ENCODE data around the gene GUSB. TPM values are rescaled to one million over a fixed set of nuclear protein-coding genes. Genes with fewer than 3 reads are reported as not detected.

The GUSB gene
- total and polyA plus RNA-seq, 4 donors: 45.2 to 94.7 (median 53.0) TPM

GRCh38 chr7:65937296-65937695 lies 44.7 kb downstream of the GUSB start:
- H3K4me1 ChIP-seq (ENCODE audit: control insufficient read depth in 4 of 4, insufficient read depth in 4 of 4, low read length in 3 of 4): no peaks in the 10 kb centered on the region
- peaks cover 0 to 2% (median 0%) of the 10 kb centered on the region in 4 donors for H3K36me3 ChIP-seq (ENCODE audit: control insufficient read depth in 4 of 4, insufficient read depth in 3 of 4, low read depth in 1 of 4, low read length in 3 of 4)
- H3K27me3 ChIP-seq (ENCODE audit: control insufficient read depth in 4 of 4, insufficient read depth in 4 of 4, low read length in 3 of 4): no peaks in the 10 kb centered on the region
- H3K9me3 ChIP-seq (ENCODE audit: control insufficient read depth in 4 of 4, low read length in 3 of 4): no peaks in the 10 kb centered on the region
- no peak overlapping the region for H3K9ac ChIP-seq (ENCODE audit: low read depth in 1 of 2, low read length in 2 of 2)
- TF ChIP-seq RAD21 (IDR thresholded peaks at IDR 0.05) (no peak), YY1 (IDR thresholded peaks at IDR 0.05) (no peak), NR2F2 (IDR thresholded peaks at IDR 0.05) (no peak)
- TF ChIP-seq, protein P1, sequence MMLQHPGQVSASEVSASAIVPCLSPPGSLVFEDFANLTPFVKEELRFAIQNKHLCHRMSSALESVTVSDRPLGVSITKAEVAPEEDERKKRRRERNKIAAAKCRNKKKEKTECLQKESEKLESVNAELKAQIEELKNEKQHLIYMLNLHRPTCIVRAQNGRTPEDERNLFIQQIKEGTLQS (IDR thresholded peaks at IDR 0.05): no peak
- TF ChIP-seq, protein P2, sequence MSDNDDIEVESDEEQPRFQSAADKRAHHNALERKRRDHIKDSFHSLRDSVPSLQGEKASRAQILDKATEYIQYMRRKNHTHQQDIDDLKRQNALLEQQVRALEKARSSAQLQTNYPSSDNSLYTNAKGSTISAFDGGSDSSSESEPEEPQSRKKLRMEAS (IDR thresholded peaks at IDR 0.05): no peak
- H3K27ac ChIP-seq (ENCODE audit: low read depth in 1 of 2, low read length in 2 of 2): no peak overlapping the region
- WGBS: 97% methylated on average over 2 of the region's 2 CpGs
- no peak overlapping the region for H3K4me3 ChIP-seq (ENCODE audit: low read depth in 1 of 3, low read length in 3 of 3)
- DNase-seq (ENCODE audit: low spot score): no peak

DNA sequence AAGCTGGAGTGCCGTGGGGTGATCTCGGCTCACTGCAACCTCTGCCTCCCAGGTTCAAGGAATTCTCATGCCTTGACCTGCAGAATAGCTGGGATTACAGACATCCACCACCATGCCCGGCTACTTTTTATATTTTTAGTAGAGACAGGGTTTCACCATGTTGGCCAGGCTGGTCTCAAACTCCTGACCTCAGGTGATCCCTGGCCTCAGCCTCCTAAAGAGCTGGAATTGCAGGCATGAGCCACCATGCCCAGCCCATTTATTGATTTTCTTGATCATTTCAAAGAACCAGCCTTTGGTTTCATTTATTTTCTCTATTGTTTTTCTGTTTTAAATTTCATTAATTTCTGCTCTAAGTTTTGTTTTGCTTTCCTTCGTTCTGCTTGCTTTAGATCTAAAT lies 50.3 kb downstream of the GUSB start:
- Histone ChIP-seq H3K4me1 (ENCODE audit: control insufficient read depth in 4 of 4, insufficient read depth in 4 of 4, low read length in 3 of 4) (peaks cover 0 to 6% (median 3%) of the 10 kb centered on the region in 4 donors), H3K36me3 (ENCODE audit: control insufficient read depth in 4 of 4, insufficient read depth in 3 of 4, low read depth in 1 of 4, low read length in 3 of 4) (no peaks in the 10 kb centered on the region), H3K4me3 (ENCODE audit: low read depth in 1 of 3, low read length in 3 of 3) (no peak overlapping the region), H3K27ac (ENCODE audit: low read depth in 1 of 2, low read length in 2 of 2) (peak overlapping the region in 1 of 2 donors; percentile 50), H3K9ac (ENCODE audit: low read depth in 1 of 2, low read length in 2 of 2) (no peak overlapping the region), H3K27me3 (ENCODE audit: control insufficient read depth in 4 of 4, insufficient read depth in 4 of 4, low read length in 3 of 4) (no peaks in the 10 kb centered on the region), H3K9me3 (ENCODE audit: control insufficient read depth in 4 of 4, low read length in 3 of 4) (no peaks in the 10 kb centered on the region)
- TF ChIP-seq YY1 (IDR thresholded peaks at IDR 0.05) (peak; percentile 34), NR2F2 (IDR thresholded peaks at IDR 0.05) (peak; percentile 21), TAF1 (conservative IDR thresholded peaks at IDR 0.05) (no peak), JUND (IDR thresholded peaks at IDR 0.05) (no peak), RXRA (IDR thresholded peaks at IDR 0.05) (peak; percentile 63 to 88), HNF4A (conservative IDR thresholded peaks at IDR 0.05) (peak; percentile 10 to 41), SP1 (IDR thresholded peaks at IDR 0.05) (peak; percentile 32), GABPA (IDR thresholded peaks at IDR 0.05 in 1 of 2, conservative IDR thresholded peaks at IDR 0.05 in 1 of 2) (no peak), FOXA1 (IDR thresholded peaks at IDR 0.05) (no peak), RAD21 (IDR thresholded peaks at IDR 0.05) (peak in 1 of 2 donors; percentile 46)
- TF ChIP-seq, protein P2 (IDR thresholded peaks at IDR 0.05): no peak
- TF ChIP-seq, protein P1 (IDR thresholded peaks at IDR 0.05): no peak
- DNase-seq (ENCODE audit: low spot score): no peak
- 56% methylated on average over 4 of the region's 4 CpGs for WGBS

- Histone ChIP-seq H3K4me1 (ENCODE audit: control insufficient read depth in 4 of 4, insufficient read depth in 4 of 4, low read length in 3 of 4) (peaks cover 0 to 9% (median 3%) of the 10 kb centered on the region in 4 donors), H3K9ac (ENCODE audit: low read depth in 1 of 2, low read length in 2 of 2) (no peak overlapping the region), H3K36me3 (ENCODE audit: control insufficient read depth in 4 of 4, insufficient read depth in 3 of 4, low read depth in 1 of 4, low read length in 3 of 4) (no peaks in the 10 kb centered on the region), H3K9me3 (ENCODE audit: control insufficient read depth in 4 of 4, low read length in 3 of 4) (no peaks in the 10 kb centered on the region), H3K4me3 (ENCODE audit: low read depth in 1 of 3, low read length in 3 of 3) (no peak overlapping the region), H3K27me3 (ENCODE audit: control insufficient read depth in 4 of 4, insufficient read depth in 4 of 4, low read length in 3 of 4) (no peaks in the 10 kb centered on the region), H3K27ac (ENCODE audit: low read depth in 1 of 2, low read length in 2 of 2) (no peak overlapping the region)
- 72% methylated on average over 6 of the region's 6 CpGs for WGBS
- peak; percentile 58 for DNase-seq (ENCODE audit: low spot score)
- TF ChIP-seq YY1 (IDR thresholded peaks at IDR 0.05): no peak
- TF ChIP-seq ZBTB33 (IDR thresholded peaks at IDR 0.05): no peak
- TF ChIP-seq, protein P3, sequence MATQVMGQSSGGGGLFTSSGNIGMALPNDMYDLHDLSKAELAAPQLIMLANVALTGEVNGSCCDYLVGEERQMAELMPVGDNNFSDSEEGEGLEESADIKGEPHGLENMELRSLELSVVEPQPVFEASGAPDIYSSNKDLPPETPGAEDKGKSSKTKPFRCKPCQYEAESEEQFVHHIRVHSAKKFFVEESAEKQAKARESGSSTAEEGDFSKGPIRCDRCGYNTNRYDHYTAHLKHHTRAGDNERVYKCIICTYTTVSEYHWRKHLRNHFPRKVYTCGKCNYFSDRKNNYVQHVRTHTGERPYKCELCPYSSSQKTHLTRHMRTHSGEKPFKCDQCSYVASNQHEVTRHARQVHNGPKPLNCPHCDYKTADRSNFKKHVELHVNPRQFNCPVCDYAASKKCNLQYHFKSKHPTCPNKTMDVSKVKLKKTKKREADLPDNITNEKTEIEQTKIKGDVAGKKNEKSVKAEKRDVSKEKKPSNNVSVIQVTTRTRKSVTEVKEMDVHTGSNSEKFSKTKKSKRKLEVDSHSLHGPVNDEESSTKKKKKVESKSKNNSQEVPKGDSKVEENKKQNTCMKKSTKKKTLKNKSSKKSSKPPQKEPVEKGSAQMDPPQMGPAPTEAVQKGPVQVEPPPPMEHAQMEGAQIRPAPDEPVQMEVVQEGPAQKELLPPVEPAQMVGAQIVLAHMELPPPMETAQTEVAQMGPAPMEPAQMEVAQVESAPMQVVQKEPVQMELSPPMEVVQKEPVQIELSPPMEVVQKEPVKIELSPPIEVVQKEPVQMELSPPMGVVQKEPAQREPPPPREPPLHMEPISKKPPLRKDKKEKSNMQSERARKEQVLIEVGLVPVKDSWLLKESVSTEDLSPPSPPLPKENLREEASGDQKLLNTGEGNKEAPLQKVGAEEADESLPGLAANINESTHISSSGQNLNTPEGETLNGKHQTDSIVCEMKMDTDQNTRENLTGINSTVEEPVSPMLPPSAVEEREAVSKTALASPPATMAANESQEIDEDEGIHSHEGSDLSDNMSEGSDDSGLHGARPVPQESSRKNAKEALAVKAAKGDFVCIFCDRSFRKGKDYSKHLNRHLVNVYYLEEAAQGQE (IDR thresholded peaks at IDR 0.05): no peak
- no peak for TF ChIP-seq FOXA2 (IDR thresholded peaks at IDR 0.05)
- TF ChIP-seq SP1 (IDR thresholded peaks at IDR 0.05): no peak
- TF ChIP-seq NR2F2 (IDR thresholded peaks at IDR 0.05): no peak
- no peak for TF ChIP-seq JUND (IDR thresholded peaks at IDR 0.05)
- TF ChIP-seq GABPA (IDR thresholded peaks at IDR 0.05 in 1 of 2, conservative IDR thresholded peaks at IDR 0.05 in 1 of 2): no peak
- TF ChIP-seq HNF4A (conservative IDR thresholded peaks at IDR 0.05): no peak
- TF ChIP-seq FOXA1 (IDR thresholded peaks at IDR 0.05): no peak
- no peak for TF ChIP-seq HNF4G (IDR thresholded peaks at IDR 0.05)
- TF ChIP-seq RAD21 (IDR thresholded peaks at IDR 0.05): no peak
Measured at GRCh38 chr7:65927489-65928448, 54.2 kb downstream of the GUSB start.

Measured in liver (tissue), 9 donors.